ENCODE results near the gene EXOC4. TPM values are rescaled to one million over a fixed set of nuclear protein-coding genes. Genes with fewer than 3 reads are reported as not detected.

Gene EXOC4
- total RNA-seq, 3 donors from 2014 or later: 88.3 to 136 (median 99.6) TPM

DNA sequence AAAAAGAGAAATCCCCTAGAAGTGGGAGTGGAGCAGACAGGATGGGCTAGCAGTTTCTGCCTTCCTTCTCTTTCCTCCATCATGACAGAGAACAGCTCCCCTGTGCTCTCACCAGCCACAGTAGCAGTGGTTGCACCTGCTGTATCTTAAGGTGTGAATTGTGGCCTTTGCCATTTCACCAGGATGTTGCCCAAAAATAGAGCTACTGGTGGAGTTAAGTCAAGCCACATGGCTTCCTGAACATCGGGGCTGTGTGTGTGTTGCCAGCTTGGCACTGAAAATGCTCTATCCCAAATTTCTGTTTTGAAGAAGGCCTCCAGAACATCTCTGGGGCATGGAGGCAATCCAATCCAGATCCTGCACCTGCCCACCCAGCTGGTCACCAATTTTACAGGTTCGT, 348.7 kb downstream of the EXOC4 start:
- Histone ChIP-seq H3K9me3 (no peaks in the 10 kb centered on the region), H3K36me3 (no peaks in the 10 kb centered on the region), H3K27me3 (no peaks in the 10 kb centered on the region), H3K27ac (no peak overlapping the region), H3K4me1 (no peaks in the 10 kb centered on the region), H3K4me3 (no peak overlapping the region)
- intact Hi-C loops (cut with DNase I; ENCODE audit: low total_unique reads): no loop called here
- no peak for TF ChIP-seq POLR2AphosphoS5 (IDR thresholded peaks at IDR 0.05)
- TF ChIP-seq POLR2A (IDR thresholded peaks at IDR 0.05): no peak
- no peak for TF ChIP-seq CTCF (IDR thresholded peaks at IDR 0.05)
- no peak for DNase-seq (ENCODE audit: low spot score in 2 of 2)

DNA sequence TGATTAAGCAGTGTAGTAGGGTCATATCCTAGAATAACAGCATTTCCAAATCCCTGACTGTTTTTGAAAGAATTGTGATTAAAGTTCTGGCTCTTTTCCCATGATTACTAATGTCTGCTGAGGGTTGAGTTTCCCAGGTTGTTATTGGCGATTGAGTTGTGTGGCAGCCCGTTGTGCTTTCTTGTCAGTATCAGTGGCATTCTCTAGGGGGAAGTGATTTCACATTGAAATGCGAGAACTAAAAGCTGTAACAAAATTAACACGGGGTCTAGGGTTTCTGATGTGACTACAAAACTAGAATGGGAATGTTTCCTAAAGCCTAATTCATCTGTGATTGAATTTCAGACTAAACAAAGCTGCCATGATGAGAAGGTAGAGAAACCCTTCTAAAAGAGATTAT, 349.4 kb downstream of the EXOC4 start:
- Histone ChIP-seq H3K4me3 (no peak overlapping the region), H3K4me1 (no peaks in the 10 kb centered on the region), H3K36me3 (no peaks in the 10 kb centered on the region), H3K9me3 (no peaks in the 10 kb centered on the region), H3K27ac (no peak overlapping the region), H3K27me3 (no peaks in the 10 kb centered on the region)
- intact Hi-C loops (cut with DNase I; ENCODE audit: low total_unique reads): no loop called here
- no peak for DNase-seq (ENCODE audit: low spot score in 2 of 2)
- TF ChIP-seq POLR2AphosphoS5 (IDR thresholded peaks at IDR 0.05) (no peak), CTCF (IDR thresholded peaks at IDR 0.05) (no peak), POLR2A (IDR thresholded peaks at IDR 0.05) (no peak)

DNA sequence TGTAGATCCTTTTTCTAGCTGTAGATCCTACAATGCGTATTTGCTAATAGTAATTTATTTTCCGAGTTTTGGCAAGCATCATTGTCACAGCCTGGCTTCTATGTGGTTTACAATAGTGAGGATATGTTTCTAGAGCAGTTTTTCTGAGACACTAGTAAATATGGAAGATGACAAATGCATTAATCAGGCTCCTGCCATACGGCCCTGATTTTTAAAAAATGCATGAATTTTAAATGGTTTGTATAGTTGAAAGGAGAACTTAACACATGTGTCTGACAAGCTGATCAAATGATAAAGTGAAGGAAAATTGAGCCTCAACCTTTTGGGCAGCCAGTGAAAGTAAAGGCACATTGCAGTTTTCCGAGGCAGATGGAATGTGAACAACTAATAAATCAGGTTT, 354.1 kb downstream of the EXOC4 start:
- Histone ChIP-seq H3K27me3 (no peaks in the 10 kb centered on the region), H3K36me3 (no peaks in the 10 kb centered on the region), H3K9me3 (no peaks in the 10 kb centered on the region), H3K27ac (no peak overlapping the region), H3K4me3 (no peak overlapping the region), H3K4me1 (no peaks in the 10 kb centered on the region)
- intact Hi-C loops (cut with DNase I; ENCODE audit: low total_unique reads): no loop called here
- no peak for TF ChIP-seq POLR2AphosphoS5 (IDR thresholded peaks at IDR 0.05)
- TF ChIP-seq POLR2A (IDR thresholded peaks at IDR 0.05): no peak
- TF ChIP-seq CTCF (IDR thresholded peaks at IDR 0.05): no peak
- no peak for DNase-seq (ENCODE audit: low spot score in 2 of 2)

- no peaks in the 10 kb centered on the region for H3K36me3 ChIP-seq
- intact Hi-C loops (cut with DNase I; ENCODE audit: low total_unique reads): no loop called here
- DNase-seq (ENCODE audit: low spot score in 2 of 2): no peak
- no peaks in the 10 kb centered on the region for H3K27me3 ChIP-seq
- no peak overlapping the region for H3K27ac ChIP-seq
- H3K4me1 ChIP-seq: no peaks in the 10 kb centered on the region
- H3K9me3 ChIP-seq: no peaks in the 10 kb centered on the region
- TF ChIP-seq POLR2A (IDR thresholded peaks at IDR 0.05) (no peak), CTCF (IDR thresholded peaks at IDR 0.05) (no peak), POLR2AphosphoS5 (IDR thresholded peaks at IDR 0.05) (no peak)
- no peak overlapping the region for H3K4me3 ChIP-seq
These were observed 356.9 kb downstream of the EXOC4 start for GRCh38 chr7:133609806-133610205.

DNA sequence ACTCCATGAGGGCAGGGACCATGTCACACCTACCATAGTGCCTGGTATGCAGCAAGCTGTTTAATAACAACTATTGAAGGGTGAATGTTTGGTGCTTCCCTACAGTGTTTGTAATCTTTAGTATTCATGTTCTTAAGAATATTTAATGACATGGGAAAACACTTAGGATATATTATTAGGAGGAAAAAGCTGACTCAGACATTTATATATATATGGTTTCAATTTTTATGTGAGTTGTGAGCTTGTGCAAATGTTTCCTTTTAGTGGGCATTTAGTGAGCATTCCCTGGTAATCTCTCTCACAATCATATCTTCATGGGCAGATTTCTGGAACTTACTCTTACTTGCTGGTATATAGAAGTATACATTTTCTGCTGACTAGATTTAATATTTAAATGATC, 359.1 kb downstream of the EXOC4 start:
- H3K9me3 ChIP-seq: no peaks in the 10 kb centered on the region
- H3K27me3 ChIP-seq: no peaks in the 10 kb centered on the region
- no peak overlapping the region for H3K4me3 ChIP-seq
- no peak for DNase-seq (ENCODE audit: low spot score in 2 of 2)
- intact Hi-C loops (cut with DNase I; ENCODE audit: low total_unique reads): no loop called here
- no peak for TF ChIP-seq POLR2A (IDR thresholded peaks at IDR 0.05)
- H3K27ac ChIP-seq: no peak overlapping the region
- H3K36me3 ChIP-seq: no peaks in the 10 kb centered on the region
- no peaks in the 10 kb centered on the region for H3K4me1 ChIP-seq

DNA sequence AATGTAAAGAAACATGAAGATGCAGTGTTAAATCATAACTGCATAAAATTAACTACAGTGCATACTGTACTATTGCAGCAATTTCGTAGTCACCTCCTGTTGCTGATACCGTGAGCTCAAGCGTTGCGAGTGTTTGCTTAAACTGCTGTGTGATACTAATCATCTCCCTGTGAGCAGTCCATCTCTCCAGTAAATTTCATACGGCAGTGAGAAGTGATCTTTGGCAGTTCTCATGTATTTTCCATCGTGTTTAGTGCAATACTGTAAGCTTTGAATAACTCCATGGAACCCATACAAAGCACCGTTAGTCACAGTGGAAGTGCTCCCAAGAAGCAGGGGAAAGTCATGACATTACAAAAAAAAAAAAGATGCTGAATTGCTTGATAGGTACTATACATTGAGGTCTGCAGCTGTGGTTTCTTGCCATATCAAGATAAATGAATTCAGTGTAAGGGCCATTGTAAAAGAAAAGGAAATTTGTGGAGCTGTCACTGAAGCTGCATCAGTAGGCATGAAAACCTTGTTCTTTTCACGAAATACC, 360.4 kb downstream of the EXOC4 start:
- no peaks in the 10 kb centered on the region for H3K9me3 ChIP-seq
- H3K36me3 ChIP-seq: no peaks in the 10 kb centered on the region
- H3K27ac ChIP-seq: no peak overlapping the region
- intact Hi-C loops (cut with DNase I; ENCODE audit: low total_unique reads): no loop called here
- H3K27me3 ChIP-seq: no peaks in the 10 kb centered on the region
- DNase-seq (ENCODE audit: low spot score in 2 of 2): no peak
- TF ChIP-seq CTCF (IDR thresholded peaks at IDR 0.05): no peak
- TF ChIP-seq POLR2A (IDR thresholded peaks at IDR 0.05): no peak
- TF ChIP-seq POLR2AphosphoS5 (IDR thresholded peaks at IDR 0.05): no peak
- no peaks in the 10 kb centered on the region for H3K4me1 ChIP-seq
- no peak overlapping the region for H3K4me3 ChIP-seq
